ENCODE measurements around the gene MTHFD2L. TPM values are rescaled to one million over a fixed set of nuclear protein-coding genes. Genes with fewer than 3 reads are reported as not detected.

The MTHFD2L gene
- total RNA-seq, 1 experiment from 2014 or later: 11.6 TPM

DNA sequence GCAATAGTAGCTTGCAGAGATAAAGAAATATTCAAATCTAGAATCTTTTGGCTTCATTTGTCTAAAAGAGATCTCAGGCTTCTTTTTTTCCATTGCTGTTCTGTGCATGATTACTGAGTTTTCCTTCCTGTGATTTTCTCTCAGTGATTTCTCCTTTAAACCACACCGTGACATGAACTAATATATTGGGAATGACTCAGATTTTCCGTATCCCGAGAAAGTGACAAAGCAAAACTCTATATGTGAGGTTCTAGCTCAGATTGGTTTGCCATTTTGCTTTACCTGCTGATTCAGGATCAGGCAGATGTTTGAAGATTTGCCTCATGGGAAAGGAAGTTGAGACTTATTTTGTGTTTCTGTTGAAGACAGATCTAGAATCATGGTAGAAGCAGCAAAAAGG lies 59.4 kb downstream of the MTHFD2L start:
- Histone ChIP-seq H3K18ac (ENCODE audit: insufficient read length, low read depth, low read length) (no peak overlapping the region), H3T11ph (ENCODE audit: low read length) (no peak overlapping the region), H3K4me2 (ENCODE audit: insufficient read depth, insufficient read length, low read length) (no peak overlapping the region), H2BK120ac (ENCODE audit: low read depth, low read length, poor library complexity, severe bottlenecking) (no peak overlapping the region), H4K20me1 (ENCODE audit: control insufficient read depth, insufficient read depth, insufficient read length) (no peaks in the 10 kb centered on the region), H4K8ac (replicated peaks; ENCODE audit: insufficient read length, low read depth, low read length) (no peak overlapping the region), H3K14ac (ENCODE audit: insufficient read depth, low read length) (no peak overlapping the region), H2BK5ac (ENCODE audit: insufficient read length, low read length) (no peak overlapping the region), H2BK20ac (ENCODE audit: low read depth, low read length, poor library complexity, severe bottlenecking) (no peak overlapping the region), H2AFZ (ENCODE audit: low read length) (no peak overlapping the region), H3K4me1 (ENCODE audit: insufficient read depth, low read length) (peaks cover 2% of the 10 kb centered on the region; the same call in 1 of the 2 replicates), H4K5ac (ENCODE audit: insufficient read length, low read depth, low read length) (no peak overlapping the region), H3K9me3 (ENCODE audit: control insufficient read depth, low read depth, low read length) (no peaks in the 10 kb centered on the region), H4K91ac (ENCODE audit: insufficient read length, low read depth, low read length) (no peak overlapping the region), H2AK5ac (ENCODE audit: insufficient read length, low read length) (no peak overlapping the region), H3K27ac (ENCODE audit: insufficient read length, low read depth, low read length) (no peak overlapping the region), H3K79me2 (ENCODE audit: insufficient read depth, low read length) (no peaks in the 10 kb centered on the region), H2BK15ac (ENCODE audit: low read depth, low read length) (no peak overlapping the region), H3K79me1 (ENCODE audit: insufficient read depth, low read depth, low read length, poor library complexity, severe bottlenecking) (no peaks in the 10 kb centered on the region), H2BK12ac (ENCODE audit: insufficient read length, low read depth, low read length) (no peak overlapping the region), H3K9ac (ENCODE audit: extremely low read depth, insufficient read length, low read length) (no peak overlapping the region), H3K23me2 (ENCODE audit: insufficient read length, low read depth, low read length, poor library complexity, severe bottlenecking) (no peaks in the 10 kb centered on the region), H3K4ac (ENCODE audit: low read depth, low read length) (no peak overlapping the region), H3K23ac (ENCODE audit: insufficient read length, low read depth, low read length) (peak overlapping the region; percentile 49), H3K56ac (ENCODE audit: insufficient read length, low read depth, low read length) (no peak overlapping the region), H3K27me3 (ENCODE audit: insufficient read depth, low read length) (no peaks in the 10 kb centered on the region)
- no CpG with 5 or more reads among the region's 3 CpGs for WGBS (ENCODE audit: extremely low coverage, insufficient read length, low lambda C conversion rate)
- H3K27me3 Mint-ChIP-seq (ENCODE audit: low read depth): no peaks in the 10 kb centered on the region
- peaks cover 0 to 16% (median 4%) of the 10 kb centered on the region in 3 experiments; a peak in 5 of 7 replicates for H3K36me3 Mint-ChIP-seq (ENCODE audit: insufficient read depth in 1 of 3, low read depth in 3 of 3)
- H3K4me3 Mint-ChIP-seq: no peak overlapping the region
- no peak for DNase-seq
- peaks cover 35 to 38% of the 10 kb centered on the region in 2 experiments for H3K4me1 Mint-ChIP-seq
- TF ChIP-seq, protein P1, sequence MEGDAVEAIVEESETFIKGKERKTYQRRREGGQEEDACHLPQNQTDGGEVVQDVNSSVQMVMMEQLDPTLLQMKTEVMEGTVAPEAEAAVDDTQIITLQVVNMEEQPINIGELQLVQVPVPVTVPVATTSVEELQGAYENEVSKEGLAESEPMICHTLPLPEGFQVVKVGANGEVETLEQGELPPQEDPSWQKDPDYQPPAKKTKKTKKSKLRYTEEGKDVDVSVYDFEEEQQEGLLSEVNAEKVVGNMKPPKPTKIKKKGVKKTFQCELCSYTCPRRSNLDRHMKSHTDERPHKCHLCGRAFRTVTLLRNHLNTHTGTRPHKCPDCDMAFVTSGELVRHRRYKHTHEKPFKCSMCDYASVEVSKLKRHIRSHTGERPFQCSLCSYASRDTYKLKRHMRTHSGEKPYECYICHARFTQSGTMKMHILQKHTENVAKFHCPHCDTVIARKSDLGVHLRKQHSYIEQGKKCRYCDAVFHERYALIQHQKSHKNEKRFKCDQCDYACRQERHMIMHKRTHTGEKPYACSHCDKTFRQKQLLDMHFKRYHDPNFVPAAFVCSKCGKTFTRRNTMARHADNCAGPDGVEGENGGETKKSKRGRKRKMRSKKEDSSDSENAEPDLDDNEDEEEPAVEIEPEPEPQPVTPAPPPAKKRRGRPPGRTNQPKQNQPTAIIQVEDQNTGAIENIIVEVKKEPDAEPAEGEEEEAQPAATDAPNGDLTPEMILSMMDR (conservative IDR thresholded peaks at IDR 0.05): no peak
- peaks cover 5 to 14% of the 10 kb centered on the region in 2 experiments; a peak in 3 of 5 replicates for H3K9me3 Mint-ChIP-seq
- 0 out of 7 replicates have a peak overlapping the region, but pooled peaks of 1 of the 3 experiments have one; percentile 45 for H3K27ac Mint-ChIP-seq

Measured in H9 (cell line).